ENCODE data around the gene NEUROG1.

Gene NEUROG1

GRCh38 chr5:135535820-135536801 is at the start of gene NEUROG1:
Gene NEUROG1, minus strand, starts transcription at chr5:135535964. Its CDS starts 274 bp downstream, at chr5:135535690.
- in situ Hi-C loops (cut with HindIII; ENCODE audit: low sequenced_read_pairs): no loop called here

- in situ Hi-C loops (cut with HindIII; ENCODE audit: low sequenced_read_pairs): no loop called here
Measured at GRCh38 chr5:135584918-135585317, 49.2 kb upstream of the NEUROG1 start.

DNA sequence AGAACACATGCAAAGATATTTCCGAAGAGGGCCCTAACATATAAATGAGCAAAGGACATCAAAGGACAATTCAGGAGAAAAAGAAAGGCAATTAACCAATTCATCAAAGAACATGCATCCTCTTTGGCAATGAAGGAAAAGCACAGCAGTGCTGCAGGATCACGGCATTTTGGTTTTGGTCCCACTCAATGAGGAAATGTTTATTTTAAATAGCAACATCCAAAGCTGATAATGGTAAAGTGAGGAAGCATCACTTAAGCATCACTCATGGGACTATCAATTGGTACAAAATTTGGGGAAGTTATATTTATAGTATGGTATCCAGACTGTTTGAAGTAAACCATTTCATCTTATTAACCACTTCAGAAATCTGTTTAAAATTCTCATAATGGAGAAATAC is 48.5 kb upstream of the NEUROG1 start:
- in situ Hi-C loops (cut with HindIII; ENCODE audit: low sequenced_read_pairs): no loop called here

GRCh38 chr5:135582099-135582781 is 46.5 kb upstream of the NEUROG1 start:
- in situ Hi-C loops (cut with HindIII; ENCODE audit: low sequenced_read_pairs): no loop called here

GRCh38 chr5:135578685-135579341 is 43.0 kb upstream of the NEUROG1 start, which contains the start of gene CXCL14:
Gene CXCL14, minus strand, starts transcription at chr5:135578991. Its CDS starts 213 bp downstream, at chr5:135578778.
- in situ Hi-C loops (cut with HindIII; ENCODE audit: low sequenced_read_pairs): no loop called here

DNA sequence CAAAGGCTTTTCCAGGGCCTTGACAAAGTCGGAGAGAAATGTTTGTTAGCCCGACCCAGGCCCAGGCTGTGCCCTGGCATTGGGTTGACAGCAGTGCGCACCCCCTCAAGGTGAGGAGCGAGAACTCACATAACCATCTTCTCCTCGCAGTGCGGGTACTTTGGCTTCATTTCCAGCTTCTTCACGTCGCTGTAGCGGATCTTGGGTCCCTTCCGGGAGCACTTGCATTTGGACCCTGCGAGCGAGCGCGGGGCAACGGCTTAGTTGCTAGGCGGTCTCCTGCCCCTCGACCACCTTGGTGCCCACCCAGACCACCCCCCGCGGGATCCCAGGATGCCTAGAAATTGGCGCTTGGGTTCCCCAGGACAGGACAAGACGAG is 42.5 kb upstream of the NEUROG1 start:
- in situ Hi-C loops (cut with HindIII; ENCODE audit: low sequenced_read_pairs): no loop called here

DNA sequence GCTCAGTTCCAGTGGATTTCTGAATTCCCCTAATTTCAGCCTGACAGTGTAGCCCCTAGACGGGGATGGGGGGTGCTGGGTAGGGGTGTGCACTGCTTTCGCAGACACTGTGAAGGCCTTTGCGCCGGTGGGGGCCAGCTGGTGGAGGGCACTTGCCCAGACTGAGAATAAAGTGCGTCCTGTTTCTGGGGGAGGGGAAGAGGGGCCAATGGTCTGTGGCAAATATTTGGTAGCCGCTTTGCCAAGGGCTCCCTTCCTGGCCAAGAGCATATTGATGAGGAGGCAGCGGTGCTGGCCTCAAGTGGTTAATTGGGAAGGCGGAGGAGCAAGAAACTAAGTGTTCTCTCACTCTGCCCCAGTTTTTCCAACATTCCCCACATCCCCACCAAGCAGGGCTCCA is 41.7 kb upstream of the NEUROG1 start:
- in situ Hi-C loops (cut with HindIII; ENCODE audit: low sequenced_read_pairs): no loop called here

- in situ Hi-C loops (cut with HindIII; ENCODE audit: low sequenced_read_pairs): no loop called here
Measured at GRCh38 chr5:135576075-135576599, 40.4 kb upstream of the NEUROG1 start.

GRCh38 chr5:135574493-135574892 is 38.7 kb upstream of the NEUROG1 start:
- in situ Hi-C loops (cut with HindIII; ENCODE audit: low sequenced_read_pairs): loop anchor here (25.0 kb wide), 1 partner anchor 263 kb away; the partner anchor contains the start of gene SLC25A48

- in situ Hi-C loops (cut with HindIII; ENCODE audit: low sequenced_read_pairs): loop anchor here (25.0 kb wide), 1 partner anchor 265 kb away; the partner anchor contains the start of gene SLC25A48
Measured at GRCh38 chr5:135571902-135572301, 36.1 kb upstream of the NEUROG1 start.

DNA sequence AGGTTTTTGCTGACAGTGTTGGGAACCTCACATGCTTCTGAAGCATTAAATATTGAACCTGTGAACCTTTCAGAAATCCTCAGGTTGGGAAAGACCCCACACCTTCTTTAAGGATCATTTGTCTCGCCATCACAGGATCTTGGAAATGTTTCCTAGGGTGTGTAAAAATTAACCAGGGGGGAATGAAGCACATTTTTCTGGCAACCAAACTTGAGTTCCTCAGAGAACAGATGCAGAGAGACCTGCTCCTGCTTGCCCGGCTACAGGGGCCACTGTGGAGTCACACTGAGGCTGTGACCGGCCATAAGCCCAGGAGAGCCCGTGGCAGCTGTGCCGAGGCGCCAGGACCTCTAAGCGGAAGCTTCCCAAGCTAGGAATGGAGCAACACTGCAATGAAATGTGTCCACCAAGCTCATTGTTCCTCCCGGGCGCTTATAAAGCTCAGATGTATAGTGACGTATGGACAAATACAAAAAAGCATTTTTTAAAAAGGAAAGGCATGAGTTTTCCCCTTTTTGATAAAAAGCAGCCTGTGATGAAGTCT is 35.4 kb upstream of the NEUROG1 start:
- in situ Hi-C loops (cut with HindIII; ENCODE audit: low sequenced_read_pairs): loop anchor here (25.0 kb wide), 1 partner anchor 266 kb away; the partner anchor contains the start of gene SLC25A48

DNA sequence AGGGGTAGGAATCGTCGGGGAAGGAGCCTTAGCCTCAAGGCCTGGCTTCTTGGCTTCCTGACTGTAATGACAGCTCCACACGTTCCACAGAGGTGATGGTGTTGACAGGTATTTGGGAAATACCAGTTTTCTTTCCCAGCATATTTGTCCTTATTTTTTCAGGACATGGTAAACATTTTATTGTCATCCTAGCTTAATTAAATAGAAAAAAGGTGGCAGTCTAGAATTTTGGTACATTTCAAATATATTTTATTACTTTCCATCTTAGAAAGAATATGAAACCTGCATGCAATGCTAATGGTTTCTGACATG is 34.6 kb upstream of the NEUROG1 start:
- in situ Hi-C loops (cut with HindIII; ENCODE audit: low sequenced_read_pairs): loop anchor here (25.0 kb wide), 1 partner anchor 267 kb away; the partner anchor contains the start of gene SLC25A48

- in situ Hi-C loops (cut with HindIII; ENCODE audit: low sequenced_read_pairs): loop anchor here (25.0 kb wide), 1 partner anchor 267 kb away; the partner anchor contains the start of gene SLC25A48
Measured at GRCh38 chr5:135569755-135570452, 34.1 kb upstream of the NEUROG1 start.

DNA sequence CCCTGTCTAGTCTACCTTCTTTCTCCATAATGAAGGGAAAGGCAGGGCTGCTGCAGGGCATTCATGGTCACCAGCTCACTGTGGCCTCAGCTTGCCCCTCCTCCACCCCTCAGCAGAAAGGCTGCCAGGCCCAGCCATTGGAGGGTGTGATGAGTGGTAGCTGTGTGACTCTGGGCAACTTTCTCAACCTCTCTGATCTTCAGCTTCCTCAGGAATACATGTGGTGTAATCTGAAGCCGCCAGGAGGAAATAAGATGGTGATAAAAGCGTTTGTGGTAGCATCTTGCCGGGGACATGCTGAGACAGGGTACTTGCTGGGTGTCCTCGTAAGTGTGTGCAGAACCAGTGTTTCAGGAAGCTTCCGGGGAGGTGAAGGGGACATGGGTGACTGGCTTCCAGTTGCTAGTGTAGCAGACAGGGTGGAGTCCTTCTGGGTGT is 33.2 kb upstream of the NEUROG1 start:
- in situ Hi-C loops (cut with HindIII; ENCODE audit: low sequenced_read_pairs): loop anchor here (25.0 kb wide), 1 partner anchor 268 kb away; the partner anchor contains the start of gene SLC25A48

GRCh38 chr5:135568246-135568645 is 32.5 kb upstream of the NEUROG1 start:
- in situ Hi-C loops (cut with HindIII; ENCODE audit: low sequenced_read_pairs): loop anchor here (25.0 kb wide), 1 partner anchor 269 kb away; the partner anchor contains the start of gene SLC25A48

DNA sequence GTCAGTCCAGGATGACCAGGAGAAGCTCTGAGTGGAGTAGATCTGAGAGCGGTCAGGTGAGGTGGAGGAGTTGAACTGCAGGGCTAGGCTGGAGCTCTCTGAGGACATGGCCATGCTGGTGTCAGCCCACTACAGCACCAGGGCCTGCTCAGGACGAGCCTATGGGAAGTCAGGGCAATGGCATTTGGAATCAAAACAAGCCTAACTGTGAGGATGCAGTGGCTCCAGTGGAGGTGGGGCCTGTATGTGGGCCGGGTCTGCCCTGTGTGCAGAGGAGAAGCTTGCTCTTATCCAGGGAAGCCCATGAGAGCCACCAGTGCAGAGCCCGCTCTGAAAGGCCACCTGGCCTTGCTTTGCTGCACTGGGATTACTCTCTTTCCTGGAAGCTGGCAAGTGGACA is 31.9 kb upstream of the NEUROG1 start:
- in situ Hi-C loops (cut with HindIII; ENCODE audit: low sequenced_read_pairs): loop anchor here (25.0 kb wide), 1 partner anchor 270 kb away; the partner anchor contains the start of gene SLC25A48

GRCh38 chr5:135566422-135567400 is 30.9 kb upstream of the NEUROG1 start:
- in situ Hi-C loops (cut with HindIII; ENCODE audit: low sequenced_read_pairs): loop anchor here (25.0 kb wide), 1 partner anchor 271 kb away; the partner anchor contains the start of gene SLC25A48

Measured in DLD1 (cell line).